ENCODE measurements around the gene ATAD1. TPM values are rescaled to one million over a fixed set of nuclear protein-coding genes. Genes with fewer than 3 reads are reported as not detected.
"Not testable (repeated sequence)": the region's sequence is repeated elsewhere in the genome, so short reads cannot be mapped to it uniquely, and the experiment has no call there.

The ATAD1 gene
- total and polyA plus RNA-seq, 2 donors = 30.7 to 60.6 TPM

DNA sequence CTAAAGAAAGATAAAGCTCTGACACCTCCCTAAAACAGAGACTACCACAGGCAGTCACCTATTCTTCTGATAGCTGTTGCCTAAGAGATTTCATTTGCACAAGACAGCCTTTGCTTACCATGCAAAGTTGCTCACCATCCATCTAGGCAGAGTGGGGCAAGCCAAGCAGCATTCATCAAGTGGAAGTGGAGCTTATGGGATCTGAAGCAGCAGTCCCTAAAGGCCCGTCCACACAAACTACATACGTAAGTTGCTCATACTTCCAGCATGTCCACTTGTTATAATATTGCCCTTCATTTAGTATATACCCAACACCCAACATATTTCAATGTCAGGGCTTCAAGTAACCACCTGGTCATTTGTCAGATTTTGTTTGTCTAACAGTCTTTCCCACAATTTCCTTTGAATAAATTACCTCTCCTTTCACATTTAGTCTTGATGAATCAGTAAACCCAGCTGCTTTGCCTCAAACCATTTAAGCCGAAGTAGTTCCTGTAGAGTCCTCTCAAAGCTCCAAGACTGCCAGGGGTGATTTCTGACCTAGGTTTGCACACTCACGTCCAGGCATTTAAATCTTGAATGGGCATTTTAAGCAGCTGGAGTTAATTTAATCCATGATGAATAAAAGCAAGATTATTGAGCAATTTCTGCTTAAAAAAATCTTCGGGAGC is 67.9 kb downstream of the ATAD1 start:
- no peak for DNase-seq (ENCODE audit: extremely low spot score)
- Histone ChIP-seq H3K4me1 (ENCODE audit: insufficient read depth) (no peaks in the 10 kb centered on the region), H3K36me3 (ENCODE audit: insufficient read depth) (no peaks in the 10 kb centered on the region), H3K27ac (ENCODE audit: low read depth) (no peak overlapping the region), H3K4me3 (ENCODE audit: low read depth, low read length) (no peak overlapping the region)
- 55% methylated on average over 5 of the region's 5 CpGs for WGBS

DNA sequence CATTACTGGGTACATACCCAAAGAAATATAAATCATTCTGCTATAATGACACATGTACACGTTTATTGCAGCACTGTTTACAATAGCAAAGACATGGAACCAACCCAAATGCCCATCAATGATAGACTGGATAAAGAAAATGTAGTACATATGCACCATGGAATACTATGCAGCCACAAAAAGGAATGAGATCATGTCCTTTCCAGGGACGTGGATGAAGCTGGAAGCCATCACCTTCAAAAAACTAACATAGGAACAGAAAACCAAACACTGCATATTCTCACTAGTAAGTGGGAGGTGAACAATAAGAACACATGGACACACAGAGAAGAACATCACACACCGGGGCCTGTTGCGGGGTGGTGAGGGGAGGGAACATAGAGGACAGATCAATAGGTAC is 69.8 kb downstream of the ATAD1 start:
- H3K36me3 ChIP-seq (ENCODE audit: insufficient read depth); H3K27ac ChIP-seq (ENCODE audit: low read depth); H3K4me3 ChIP-seq (ENCODE audit: low read depth, low read length); H3K4me1 ChIP-seq (ENCODE audit: insufficient read depth); DNase-seq (ENCODE audit: extremely low spot score): not testable (repeated sequence)
- 81% methylated on average over 4 of the region's 4 CpGs for WGBS

DNA sequence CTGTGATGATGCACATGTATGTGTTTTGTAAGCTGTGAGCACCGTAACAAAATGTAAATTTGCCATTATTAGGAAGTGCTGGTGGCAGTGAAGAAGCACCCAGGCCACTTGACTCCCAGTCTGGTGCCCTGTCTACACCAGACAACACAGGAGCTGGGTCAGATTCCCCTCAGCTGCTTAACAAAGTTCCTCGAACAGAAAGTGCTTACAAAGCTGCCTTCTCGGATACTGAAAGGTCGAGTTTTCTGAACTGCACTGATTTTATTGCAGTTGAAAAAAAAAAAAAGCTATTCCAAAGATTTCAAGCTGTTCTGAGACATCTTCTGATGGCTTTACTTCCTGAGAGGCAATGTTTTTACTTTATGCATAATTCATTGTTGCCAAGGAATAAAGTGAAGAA is 71.1 kb downstream of the ATAD1 start:
- H3K36me3 ChIP-seq (ENCODE audit: insufficient read depth) = no peaks in the 10 kb centered on the region
- H3K4me3 ChIP-seq (ENCODE audit: low read depth, low read length) = no peak overlapping the region
- H3K4me1 ChIP-seq (ENCODE audit: insufficient read depth) = no peaks in the 10 kb centered on the region
- no peak overlapping the region for H3K27ac ChIP-seq (ENCODE audit: low read depth)
- no peak for DNase-seq (ENCODE audit: extremely low spot score)
- WGBS = 24% methylated on average over 4 of the region's 4 CpGs

DNA sequence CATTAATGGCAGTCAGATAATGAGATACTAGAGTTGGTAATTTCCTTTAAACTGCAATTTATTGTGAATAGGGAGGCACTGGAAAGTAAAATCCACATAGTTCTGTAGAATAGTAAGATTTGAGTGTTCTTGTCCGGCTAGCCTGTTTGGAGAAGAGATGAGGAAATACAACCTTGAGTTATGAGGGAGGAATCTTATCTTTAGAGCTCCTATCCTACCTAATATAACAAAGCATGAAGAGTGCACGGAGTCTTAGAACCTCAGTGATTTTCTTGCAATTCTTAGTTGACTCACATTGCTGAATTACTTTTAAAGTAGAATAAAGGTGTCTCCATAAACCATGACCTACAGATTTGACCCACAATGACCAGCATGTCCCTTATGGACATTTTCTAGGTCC is 73.4 kb downstream of the ATAD1 start:
- WGBS = 95% methylated on average over 2 of the region's 2 CpGs
- no peaks in the 10 kb centered on the region for H3K36me3 ChIP-seq (ENCODE audit: insufficient read depth)
- H3K27ac ChIP-seq (ENCODE audit: low read depth) = no peak overlapping the region
- no peak overlapping the region for H3K4me3 ChIP-seq (ENCODE audit: low read depth, low read length)
- no peaks in the 10 kb centered on the region for H3K4me1 ChIP-seq (ENCODE audit: insufficient read depth)
- DNase-seq (ENCODE audit: extremely low spot score) = no peak

DNA sequence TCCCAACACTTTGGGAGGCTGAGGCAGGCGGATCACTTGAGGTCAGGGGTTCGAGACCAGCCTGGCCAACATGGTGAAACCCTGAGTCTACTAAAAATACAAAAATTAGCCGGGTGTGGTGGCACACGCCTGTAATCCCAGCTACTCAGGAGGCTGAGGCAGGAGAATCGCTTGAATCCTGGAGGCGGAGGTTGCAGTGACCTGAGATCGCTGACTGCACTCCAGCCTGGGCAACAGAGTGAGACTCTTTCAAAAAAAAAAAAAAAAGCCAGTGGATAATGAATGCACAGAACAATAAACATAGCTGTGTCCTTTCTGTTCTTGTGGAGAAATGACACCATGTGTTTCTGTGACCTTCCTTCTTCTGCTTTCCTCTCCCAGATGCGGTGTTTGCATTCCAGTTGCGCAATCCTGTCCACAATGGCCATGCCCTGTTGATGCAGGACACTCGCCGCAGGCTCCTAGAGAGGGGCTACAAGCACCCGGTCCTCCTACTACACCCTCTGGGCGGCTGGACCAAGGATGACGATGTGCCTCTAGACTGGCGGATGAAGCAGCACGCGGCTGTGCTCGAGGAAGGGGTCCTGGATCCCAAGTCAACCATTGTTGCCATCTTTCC is 74.9 kb downstream of the ATAD1 start:
- H3K36me3 ChIP-seq (ENCODE audit: insufficient read depth); H3K4me1 ChIP-seq (ENCODE audit: insufficient read depth); H3K4me3 ChIP-seq (ENCODE audit: low read depth, low read length); H3K27ac ChIP-seq (ENCODE audit: low read depth); DNase-seq (ENCODE audit: extremely low spot score): not testable (repeated sequence)
- WGBS = 94% methylated on average over 18 of the region's 18 CpGs

DNA sequence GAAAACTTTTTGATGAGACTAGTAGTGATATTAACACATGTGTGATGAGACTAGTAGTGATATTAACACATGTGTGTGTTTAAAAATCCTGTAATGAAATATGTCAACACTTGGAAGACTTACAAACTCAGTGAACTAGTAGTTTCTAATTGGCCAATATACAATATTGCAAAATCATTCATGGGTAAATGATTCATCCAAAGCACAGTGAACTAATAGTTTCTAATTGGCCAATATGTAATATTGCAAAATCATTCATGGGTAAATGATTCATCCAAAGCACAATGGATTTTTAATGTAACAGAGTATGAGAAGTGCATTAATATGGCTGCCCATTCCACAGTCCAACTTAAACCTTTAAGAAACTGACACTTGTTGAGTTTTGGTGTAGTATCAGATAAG is 77.8 kb downstream of the ATAD1 start:
- no peak overlapping the region for H3K27ac ChIP-seq (ENCODE audit: low read depth)
- no peaks in the 10 kb centered on the region for H3K4me1 ChIP-seq (ENCODE audit: insufficient read depth)
- no peak for DNase-seq (ENCODE audit: extremely low spot score)
- no peaks in the 10 kb centered on the region for H3K36me3 ChIP-seq (ENCODE audit: insufficient read depth)
- H3K4me3 ChIP-seq (ENCODE audit: low read depth, low read length) = no peak overlapping the region

DNA sequence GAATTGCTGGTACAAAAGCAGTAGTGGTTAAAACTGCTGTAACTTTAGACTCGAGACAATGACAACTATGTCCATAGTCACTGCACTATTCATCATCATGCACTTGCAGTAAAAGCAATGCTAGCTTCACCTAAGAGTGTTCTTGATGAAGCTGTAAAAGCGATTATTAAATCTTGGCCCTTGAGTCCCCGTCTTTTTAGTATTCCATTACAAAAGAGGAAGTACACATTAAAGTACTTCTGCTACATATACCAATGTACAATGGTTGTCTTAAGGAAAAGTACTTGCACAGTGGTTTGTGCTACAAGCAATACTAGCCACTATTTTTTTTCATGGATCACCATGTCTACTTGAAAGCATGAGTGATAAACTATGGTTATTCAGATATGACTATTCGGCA is 78.3 kb downstream of the ATAD1 start:
- 84% methylated on average over 4 of the region's 4 CpGs for whole genome bisulfite sequencing
- DNase-seq (ENCODE audit: extremely low spot score) = no peak
- Histone ChIP-seq H3K27ac (ENCODE audit: low read depth) (no peak overlapping the region), H3K4me3 (ENCODE audit: low read depth, low read length) (no peak overlapping the region), H3K4me1 (ENCODE audit: insufficient read depth) (no peaks in the 10 kb centered on the region), H3K36me3 (ENCODE audit: insufficient read depth) (no peaks in the 10 kb centered on the region)

DNA sequence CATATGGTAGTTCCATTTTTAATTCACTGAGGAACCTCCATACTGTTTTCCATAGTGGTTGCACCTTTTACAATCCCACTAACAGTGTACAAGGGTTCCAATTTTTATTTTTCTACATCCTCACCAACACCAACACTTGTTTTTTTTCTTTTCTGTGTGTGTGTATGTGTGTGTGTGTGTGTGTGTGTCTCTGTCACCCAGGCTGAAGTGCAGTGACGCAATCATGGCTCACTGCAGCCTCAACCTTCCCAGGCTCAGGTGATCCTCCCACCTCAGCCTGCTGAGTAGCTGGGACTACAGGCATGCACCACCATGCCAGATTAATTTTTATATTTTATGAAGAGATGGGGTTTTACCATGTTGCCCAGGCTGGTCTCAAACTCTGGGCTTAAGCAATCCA is 79.8 kb downstream of the ATAD1 start:
- not testable (repeated sequence) for H3K4me1 ChIP-seq (ENCODE audit: insufficient read depth); DNase-seq (ENCODE audit: extremely low spot score); H3K4me3 ChIP-seq (ENCODE audit: low read depth, low read length); H3K27ac ChIP-seq (ENCODE audit: low read depth); H3K36me3 ChIP-seq (ENCODE audit: insufficient read depth)
- WGBS = 97% methylated on average over 1 of the region's 1 CpG

DNA sequence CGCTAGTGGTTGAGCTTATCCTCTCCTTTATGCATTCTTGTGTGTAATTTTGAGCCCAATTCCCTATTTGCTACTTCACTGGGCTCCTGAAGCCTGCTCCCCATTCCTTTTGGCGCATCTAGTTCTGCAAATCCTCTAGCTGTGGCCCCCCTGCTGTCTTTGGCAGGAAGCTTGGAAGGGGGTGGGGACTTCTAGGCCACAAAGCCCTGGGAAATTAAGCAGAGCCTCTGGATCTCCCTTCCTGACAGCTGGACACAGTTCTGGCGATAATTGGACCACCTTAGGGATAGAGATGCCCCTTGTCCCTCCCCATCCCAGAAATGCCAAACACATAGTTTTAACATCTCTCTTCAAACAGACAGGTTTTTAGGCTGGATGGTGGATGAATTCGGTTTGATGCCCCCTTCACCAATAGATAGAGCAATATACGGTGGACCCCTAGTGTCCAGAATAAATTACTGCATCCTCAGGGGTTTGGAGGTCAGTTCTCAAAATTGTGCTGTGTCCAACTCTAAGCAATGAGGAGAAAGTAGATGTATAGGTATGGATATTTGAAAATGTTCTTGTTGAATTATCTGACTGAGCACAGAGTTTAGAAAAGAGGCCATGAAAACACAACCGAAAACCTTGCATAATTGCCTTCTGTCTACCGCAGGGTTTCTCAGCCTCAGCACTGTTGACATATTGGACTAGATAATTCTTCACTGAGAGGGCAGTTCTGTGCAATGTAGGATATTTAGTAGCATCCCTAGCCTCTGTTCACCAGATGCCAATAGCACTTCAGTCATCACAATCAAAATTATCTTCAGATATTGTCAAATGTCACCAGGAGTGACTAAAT is 82.8 kb downstream of the ATAD1 start:
- Histone ChIP-seq H3K4me1 (ENCODE audit: insufficient read depth) (no peaks in the 10 kb centered on the region), H3K36me3 (ENCODE audit: insufficient read depth) (no peaks in the 10 kb centered on the region), H3K27ac (ENCODE audit: low read depth) (no peak overlapping the region), H3K4me3 (ENCODE audit: low read depth, low read length) (no peak overlapping the region)
- no peak for DNase-seq (ENCODE audit: extremely low spot score)
- 35% methylated on average over 7 of the region's 7 CpGs for WGBS

DNA sequence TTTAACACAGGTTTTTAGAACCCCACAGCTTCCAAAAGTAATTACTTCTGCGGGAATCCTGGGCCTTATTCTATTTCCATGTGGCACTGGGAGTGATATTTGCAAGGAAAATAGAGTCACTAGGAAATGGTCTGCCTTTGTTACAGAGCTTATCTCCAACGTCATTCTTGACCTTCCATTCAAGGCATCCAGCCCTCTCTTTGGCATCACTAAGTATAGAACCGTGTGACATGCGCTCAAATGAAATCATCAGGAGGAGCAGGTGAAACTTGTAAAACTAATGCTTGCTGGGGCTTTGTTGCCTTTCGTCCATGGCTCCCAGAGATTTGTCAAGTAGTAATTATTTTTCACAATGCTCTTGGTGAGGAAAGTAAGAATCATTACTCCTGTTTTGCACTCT is 84.9 kb downstream of the ATAD1 start:
- Histone ChIP-seq H3K27ac (ENCODE audit: low read depth) (no peak overlapping the region), H3K36me3 (ENCODE audit: insufficient read depth) (peaks cover 4% of the 10 kb centered on the region), H3K4me3 (ENCODE audit: low read depth, low read length) (no peak overlapping the region), H3K4me1 (ENCODE audit: insufficient read depth) (no peaks in the 10 kb centered on the region)
- DNase-seq (ENCODE audit: extremely low spot score) = no peak
- 71% methylated on average over 5 of the region's 5 CpGs for WGBS

DNA sequence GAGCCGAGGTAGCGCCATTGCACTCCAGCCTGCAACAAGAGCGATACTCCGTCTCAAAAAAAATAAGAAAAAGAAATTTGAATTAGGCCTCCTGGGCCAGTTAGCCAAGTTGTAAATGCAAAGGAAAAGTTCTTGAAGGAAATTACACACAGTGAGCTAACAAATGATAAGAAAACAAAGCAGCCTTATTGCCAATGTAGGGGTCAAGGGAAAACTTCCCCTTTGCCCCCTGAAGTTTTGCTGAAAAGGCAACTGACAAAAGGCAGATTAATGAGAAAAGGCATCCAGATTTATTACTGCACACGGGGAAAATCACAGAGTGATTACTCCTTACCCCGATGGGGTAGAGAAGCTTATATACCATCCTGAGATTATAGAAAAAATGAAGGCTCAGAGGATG is 88.1 kb downstream of the ATAD1 start:
- no peaks in the 10 kb centered on the region for H3K4me1 ChIP-seq (ENCODE audit: insufficient read depth)
- 71% methylated on average over 6 of the region's 6 CpGs for WGBS
- no peak overlapping the region for H3K4me3 ChIP-seq (ENCODE audit: low read depth, low read length)

DNA sequence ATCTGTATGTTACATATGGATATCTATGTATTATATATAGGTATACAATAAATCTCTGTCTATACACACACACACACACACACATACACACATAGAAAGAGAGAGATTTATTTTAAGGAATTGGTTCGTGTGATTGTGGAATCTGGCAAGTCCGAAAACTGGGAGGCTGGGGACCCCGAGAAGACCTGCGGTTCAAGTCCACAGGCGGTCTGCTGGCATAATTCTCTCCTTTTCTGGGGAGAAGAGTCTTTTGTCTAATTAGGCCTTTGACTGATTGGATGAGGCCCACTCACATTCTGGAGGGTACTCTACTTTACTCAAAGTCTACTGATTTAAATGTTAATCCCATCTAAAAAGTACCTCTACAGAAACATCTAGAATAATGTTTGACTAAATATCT is 93.2 kb downstream of the ATAD1 start:
- 98% methylated on average over 5 of the region's 5 CpGs for WGBS

More for the DNA sequence above, 88.1 kb downstream of the ATAD1 start:
- Histone ChIP-seq H3K27ac (ENCODE audit: low read depth) (no peak overlapping the region), H3K36me3 (ENCODE audit: insufficient read depth) (peaks cover 4% of the 10 kb centered on the region)
- no peak for DNase-seq (ENCODE audit: extremely low spot score)

DNA sequence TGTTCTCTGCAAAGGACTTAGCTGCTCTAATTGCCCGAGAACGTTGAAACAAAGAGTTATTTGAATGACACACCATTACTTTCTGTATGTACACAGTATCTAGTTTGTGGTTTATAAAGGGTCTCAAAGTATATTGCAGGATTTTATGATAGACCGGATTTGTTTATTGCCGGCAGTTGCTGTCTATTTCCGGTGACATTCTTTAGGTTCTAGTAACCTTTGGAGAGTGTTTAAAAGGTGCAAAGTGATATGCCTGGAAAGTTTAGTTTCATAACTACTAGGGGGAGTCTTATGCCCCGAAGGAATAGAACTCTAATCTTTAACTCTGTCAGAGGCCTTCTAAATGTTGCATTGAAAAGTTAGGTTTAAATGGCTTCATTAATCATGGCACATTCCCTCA is 94.5 kb downstream of the ATAD1 start:
- Histone ChIP-seq H3K36me3 (ENCODE audit: insufficient read depth) (no peaks in the 10 kb centered on the region), H3K4me1 (ENCODE audit: insufficient read depth) (no peaks in the 10 kb centered on the region), H3K27ac (ENCODE audit: low read depth) (no peak overlapping the region), H3K4me3 (ENCODE audit: low read depth, low read length) (no peak overlapping the region)
- no peak for DNase-seq (ENCODE audit: extremely low spot score)
- 26% methylated on average over 6 of the region's 6 CpGs for WGBS

More for the DNA sequence above, 93.2 kb downstream of the ATAD1 start:
- no peaks in the 10 kb centered on the region for H3K36me3 ChIP-seq (ENCODE audit: insufficient read depth)
- H3K4me1 ChIP-seq (ENCODE audit: insufficient read depth) = no peaks in the 10 kb centered on the region
- no peak for DNase-seq (ENCODE audit: extremely low spot score)
- H3K27ac ChIP-seq (ENCODE audit: low read depth) = no peak overlapping the region
- no peak overlapping the region for H3K4me3 ChIP-seq (ENCODE audit: low read depth, low read length)

DNA sequence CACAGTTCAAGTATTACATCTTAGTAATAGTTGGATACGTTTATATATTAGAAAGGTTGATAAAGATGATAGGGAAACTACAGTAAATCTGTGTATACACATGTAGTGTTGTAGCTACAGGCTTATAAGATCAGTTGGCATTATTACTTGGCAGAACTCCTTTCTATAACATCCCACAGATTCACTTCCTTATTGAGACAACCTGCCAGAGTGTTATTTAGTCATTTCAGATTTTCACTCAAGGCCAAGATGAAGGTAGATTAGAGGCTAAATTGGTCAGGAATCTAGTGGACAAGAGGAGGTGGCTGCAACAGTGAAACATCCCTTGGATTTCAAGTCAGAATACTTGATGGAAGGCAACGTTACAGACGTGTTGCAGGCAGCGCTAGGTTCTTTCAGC is 95.3 kb downstream of the ATAD1 start:
- H3K36me3 ChIP-seq (ENCODE audit: insufficient read depth) = no peaks in the 10 kb centered on the region
- H3K4me1 ChIP-seq (ENCODE audit: insufficient read depth) = no peaks in the 10 kb centered on the region
- no peak overlapping the region for H3K4me3 ChIP-seq (ENCODE audit: low read depth, low read length)
- WGBS = 47% methylated on average over 4 of the region's 4 CpGs
- H3K27ac ChIP-seq (ENCODE audit: low read depth) = no peak overlapping the region
- DNase-seq (ENCODE audit: extremely low spot score) = no peak

All from urinary bladder (tissue), 4 donors.